Measurements from ENCODE around the gene RBM25.
"Not testable (repeated sequence)": the region's sequence is repeated elsewhere in the genome, so short reads cannot be mapped to it uniquely, and the experiment has no call there.

The RBM25 gene

GRCh38 chr14:73036706-73037450 lies 21.5 kb upstream of the RBM25 start:
- H3K23ac ChIP-seq (ENCODE audit: low read length); H3K79me1 ChIP-seq (ENCODE audit: low read length); H3K4ac ChIP-seq (ENCODE audit: low read depth, low read length); H4K5ac ChIP-seq (ENCODE audit: low read length); H2BK15ac ChIP-seq (replicated peaks; ENCODE audit: low read depth); H3K56ac ChIP-seq (ENCODE audit: low read length); H3K4me3 ChIP-seq (ENCODE audit: low read length); H3K79me2 ChIP-seq (ENCODE audit: control insufficient read depth, insufficient read depth, low read length); H3K4me1 ChIP-seq (ENCODE audit: control insufficient read depth, low read depth, low read length); H3K18ac ChIP-seq (ENCODE audit: low read length); H2AK5ac ChIP-seq (ENCODE audit: low read length); H3K9ac ChIP-seq (ENCODE audit: low read length); H3K36me3 ChIP-seq (ENCODE audit: control insufficient read depth, insufficient read depth, low read length); H3K4me2 ChIP-seq (ENCODE audit: low read length); DNase-seq; H3K27me3 ChIP-seq (ENCODE audit: insufficient read depth, low read length, poor library complexity); H3K27ac ChIP-seq (ENCODE audit: low read depth, low read length); H2BK120ac ChIP-seq (ENCODE audit: low read depth, low read length); H2BK5ac ChIP-seq (ENCODE audit: low read length); H4K8ac ChIP-seq (ENCODE audit: low read depth, low read length): not testable (repeated sequence)
- WGBS (ENCODE audit: extremely low coverage, insufficient coverage, low lambda C conversion rate), result no CpG with 5 or more reads among the region's 9 CpGs

GRCh38 chr14:73047808-73048207 lies 10.5 kb upstream of the RBM25 start:
- Histone ChIP-seq H3K4me3 (ENCODE audit: low read length) (no peak overlapping the region), H2BK5ac (ENCODE audit: low read length) (no peak overlapping the region), H4K5ac (ENCODE audit: low read length) (no peak overlapping the region), H3K79me1 (ENCODE audit: low read length) (no peaks in the 10 kb centered on the region), H2BK15ac (replicated peaks; ENCODE audit: low read depth) (no peak overlapping the region), H3K36me3 (ENCODE audit: control insufficient read depth, insufficient read depth, low read length) (no peaks in the 10 kb centered on the region), H3K4me2 (ENCODE audit: low read length) (no peak overlapping the region), H2AK5ac (ENCODE audit: low read length) (no peak overlapping the region), H3K27ac (ENCODE audit: low read depth, low read length) (no peak overlapping the region), H3K23ac (ENCODE audit: low read length) (no peak overlapping the region), H3K56ac (ENCODE audit: low read length) (no peak overlapping the region), H4K8ac (ENCODE audit: low read depth, low read length) (no peak overlapping the region), H3K18ac (ENCODE audit: low read length) (no peak overlapping the region), H3K4ac (ENCODE audit: low read depth, low read length) (no peak overlapping the region), H3K27me3 (ENCODE audit: insufficient read depth, low read length, poor library complexity) (no peaks in the 10 kb centered on the region), H2BK120ac (ENCODE audit: low read depth, low read length) (no peak overlapping the region), H3K79me2 (ENCODE audit: control insufficient read depth, insufficient read depth, low read length) (no peaks in the 10 kb centered on the region), H3K9ac (ENCODE audit: low read length) (no peak overlapping the region), H3K4me1 (ENCODE audit: control insufficient read depth, low read depth, low read length) (no peaks in the 10 kb centered on the region)
- no CpG with 5 or more reads among the region's 1 CpG for WGBS (ENCODE audit: extremely low coverage, insufficient coverage, low lambda C conversion rate)
- no peak for DNase-seq

GRCh38 chr14:73049428-73049827 lies 8.9 kb upstream of the RBM25 start:
- H2AK5ac ChIP-seq (ENCODE audit: low read length), result no peak overlapping the region
- H3K18ac ChIP-seq (ENCODE audit: low read length), result no peak overlapping the region
- H4K5ac ChIP-seq (ENCODE audit: low read length), result no peak overlapping the region
- H3K4ac ChIP-seq (ENCODE audit: low read depth, low read length), result no peak overlapping the region
- H2BK120ac ChIP-seq (ENCODE audit: low read depth, low read length), result no peak overlapping the region
- no peaks in the 10 kb centered on the region for H3K36me3 ChIP-seq (ENCODE audit: control insufficient read depth, insufficient read depth, low read length)
- no peak overlapping the region for H3K4me2 ChIP-seq (ENCODE audit: low read length)
- no peak overlapping the region for H2BK5ac ChIP-seq (ENCODE audit: low read length)
- H3K4me3 ChIP-seq (ENCODE audit: low read length), result no peak overlapping the region
- WGBS (ENCODE audit: extremely low coverage, insufficient coverage, low lambda C conversion rate), result no CpG with 5 or more reads among the region's 4 CpGs
- no peaks in the 10 kb centered on the region for H3K4me1 ChIP-seq (ENCODE audit: control insufficient read depth, low read depth, low read length)
- no peak overlapping the region for H4K8ac ChIP-seq (ENCODE audit: low read depth, low read length)
- DNase-seq, result no peak
- no peaks in the 10 kb centered on the region for H3K79me1 ChIP-seq (ENCODE audit: low read length)
- no peaks in the 10 kb centered on the region for H3K27me3 ChIP-seq (ENCODE audit: insufficient read depth, low read length, poor library complexity)
- no peak overlapping the region for H3K9ac ChIP-seq (ENCODE audit: low read length)
- H2BK15ac ChIP-seq (replicated peaks; ENCODE audit: low read depth), result no peak overlapping the region
- no peaks in the 10 kb centered on the region for H3K79me2 ChIP-seq (ENCODE audit: control insufficient read depth, insufficient read depth, low read length)
- H3K27ac ChIP-seq (ENCODE audit: low read depth, low read length), result no peak overlapping the region
- H3K56ac ChIP-seq (ENCODE audit: low read length), result no peak overlapping the region
- no peak overlapping the region for H3K23ac ChIP-seq (ENCODE audit: low read length)

- H3K79me1 ChIP-seq (ENCODE audit: low read length), result no peaks in the 10 kb centered on the region
- DNase-seq, result no peak
Observed at GRCh38 chr14:73055251-73055650, 3.1 kb upstream of the RBM25 start.

GRCh38 chr14:73057944-73058223 lies 450 bp upstream of the RBM25 start:
- peak overlapping the region; percentile 94 for H4K8ac ChIP-seq (ENCODE audit: low read depth, low read length)
- WGBS (ENCODE audit: extremely low coverage, insufficient coverage, low lambda C conversion rate), result no CpG with 5 or more reads among the region's 8 CpGs
- no peak overlapping the region for H2AK5ac ChIP-seq (ENCODE audit: low read length)
- H3K4me1 ChIP-seq (ENCODE audit: control insufficient read depth, low read depth, low read length), result no peaks in the 10 kb centered on the region
- peaks cover 37% of the 10 kb centered on the region for H3K79me2 ChIP-seq (ENCODE audit: control insufficient read depth, insufficient read depth, low read length)
- no peak overlapping the region for H3K23ac ChIP-seq (ENCODE audit: low read length)
- H4K5ac ChIP-seq (ENCODE audit: low read length), result no peak overlapping the region
- H3K36me3 ChIP-seq (ENCODE audit: control insufficient read depth, insufficient read depth, low read length), result no peaks in the 10 kb centered on the region
- peak overlapping the region; percentile 14 for H2BK5ac ChIP-seq (ENCODE audit: low read length)
- no peak for DNase-seq
- no peaks in the 10 kb centered on the region for H3K27me3 ChIP-seq (ENCODE audit: insufficient read depth, low read length, poor library complexity)
- H3K4me2 ChIP-seq (ENCODE audit: low read length), result peak overlapping the region; percentile 43
- peak overlapping the region; percentile 69 for H3K18ac ChIP-seq (ENCODE audit: low read length)
- H2BK15ac ChIP-seq (replicated peaks; ENCODE audit: low read depth), result no peak overlapping the region
- H2BK120ac ChIP-seq (ENCODE audit: low read depth, low read length), result no peak overlapping the region
- peak overlapping the region; percentile 47 for H3K4me3 ChIP-seq (ENCODE audit: low read length)
- H3K79me1 ChIP-seq (ENCODE audit: low read length), result no peaks in the 10 kb centered on the region
- peak overlapping the region; percentile 90 for H3K56ac ChIP-seq (ENCODE audit: low read length)
- peak overlapping the region; percentile 56 for H3K4ac ChIP-seq (ENCODE audit: low read depth, low read length)
- peak overlapping the region; percentile 79 for H3K27ac ChIP-seq (ENCODE audit: low read depth, low read length)
- H3K9ac ChIP-seq (ENCODE audit: low read length), result peak overlapping the region; percentile 80

More at GRCh38 chr14:73055251-73055650, 3.1 kb upstream of the RBM25 start:
- no peaks in the 10 kb centered on the region for H3K36me3 ChIP-seq (ENCODE audit: control insufficient read depth, insufficient read depth, low read length)
- H3K4me2 ChIP-seq (ENCODE audit: low read length), result no peak overlapping the region
- no CpG with 5 or more reads among the region's 1 CpG for WGBS (ENCODE audit: extremely low coverage, insufficient coverage, low lambda C conversion rate)
- H3K4me3 ChIP-seq (ENCODE audit: low read length), result no peak overlapping the region
- no peak overlapping the region for H2BK5ac ChIP-seq (ENCODE audit: low read length)
- H3K9ac ChIP-seq (ENCODE audit: low read length), result no peak overlapping the region
- H3K18ac ChIP-seq (ENCODE audit: low read length), result no peak overlapping the region
- no peak overlapping the region for H3K23ac ChIP-seq (ENCODE audit: low read length)
- no peak overlapping the region for H3K56ac ChIP-seq (ENCODE audit: low read length)
- H2AK5ac ChIP-seq (ENCODE audit: low read length), result no peak overlapping the region
- H3K4ac ChIP-seq (ENCODE audit: low read depth, low read length), result no peak overlapping the region
- H4K8ac ChIP-seq (ENCODE audit: low read depth, low read length), result no peak overlapping the region
- no peak overlapping the region for H2BK15ac ChIP-seq (replicated peaks; ENCODE audit: low read depth)
- peaks cover 13% of the 10 kb centered on the region for H3K79me2 ChIP-seq (ENCODE audit: control insufficient read depth, insufficient read depth, low read length)
- H3K4me1 ChIP-seq (ENCODE audit: control insufficient read depth, low read depth, low read length), result no peaks in the 10 kb centered on the region
- H3K27me3 ChIP-seq (ENCODE audit: insufficient read depth, low read length, poor library complexity), result no peaks in the 10 kb centered on the region
- H2BK120ac ChIP-seq (ENCODE audit: low read depth, low read length), result no peak overlapping the region
- H3K27ac ChIP-seq (ENCODE audit: low read depth, low read length), result no peak overlapping the region
- H4K5ac ChIP-seq (ENCODE audit: low read length), result no peak overlapping the region
